Raji (cell line): ENCODE measurements around the gene TOPAZ1.

Experiments
- POLR2A ChIP-seq: IDR thresholded peaks from 2 replicates; pipeline ENCODE4 v1.6.1; 2011; ENCODE audit warnings: low read depth, low read length, control low read depth; ENCODE audit not compliant: insufficient read depth

TOPAZ1 gene

DNA sequence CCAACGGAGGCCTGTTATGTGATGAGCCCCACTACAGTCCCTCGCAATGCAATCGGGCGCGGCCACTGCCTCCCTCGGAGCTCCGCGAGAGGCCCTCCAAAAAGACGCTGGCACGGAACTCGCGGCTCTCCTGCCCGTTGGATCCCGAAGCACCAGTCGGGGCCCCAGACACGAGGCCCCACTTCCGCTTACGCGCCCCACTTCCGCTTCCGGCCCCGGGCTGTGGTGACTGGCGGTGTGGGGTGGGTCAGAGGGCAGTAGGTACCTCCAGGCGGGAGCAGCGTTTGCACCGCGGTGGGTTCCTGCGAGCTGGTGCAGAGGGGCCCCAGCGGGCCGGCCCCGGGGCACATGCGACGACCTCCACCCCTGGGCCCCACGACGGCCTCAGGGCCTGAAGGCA lies at the start of gene TOPAZ1:
Gene TOPAZ1, plus strand, starts transcription at position 181 of the 400 bp plus-strand sequence. Its CDS starts 168 bp downstream, at position 349.
- no peak for TF ChIP-seq POLR2A

DNA sequence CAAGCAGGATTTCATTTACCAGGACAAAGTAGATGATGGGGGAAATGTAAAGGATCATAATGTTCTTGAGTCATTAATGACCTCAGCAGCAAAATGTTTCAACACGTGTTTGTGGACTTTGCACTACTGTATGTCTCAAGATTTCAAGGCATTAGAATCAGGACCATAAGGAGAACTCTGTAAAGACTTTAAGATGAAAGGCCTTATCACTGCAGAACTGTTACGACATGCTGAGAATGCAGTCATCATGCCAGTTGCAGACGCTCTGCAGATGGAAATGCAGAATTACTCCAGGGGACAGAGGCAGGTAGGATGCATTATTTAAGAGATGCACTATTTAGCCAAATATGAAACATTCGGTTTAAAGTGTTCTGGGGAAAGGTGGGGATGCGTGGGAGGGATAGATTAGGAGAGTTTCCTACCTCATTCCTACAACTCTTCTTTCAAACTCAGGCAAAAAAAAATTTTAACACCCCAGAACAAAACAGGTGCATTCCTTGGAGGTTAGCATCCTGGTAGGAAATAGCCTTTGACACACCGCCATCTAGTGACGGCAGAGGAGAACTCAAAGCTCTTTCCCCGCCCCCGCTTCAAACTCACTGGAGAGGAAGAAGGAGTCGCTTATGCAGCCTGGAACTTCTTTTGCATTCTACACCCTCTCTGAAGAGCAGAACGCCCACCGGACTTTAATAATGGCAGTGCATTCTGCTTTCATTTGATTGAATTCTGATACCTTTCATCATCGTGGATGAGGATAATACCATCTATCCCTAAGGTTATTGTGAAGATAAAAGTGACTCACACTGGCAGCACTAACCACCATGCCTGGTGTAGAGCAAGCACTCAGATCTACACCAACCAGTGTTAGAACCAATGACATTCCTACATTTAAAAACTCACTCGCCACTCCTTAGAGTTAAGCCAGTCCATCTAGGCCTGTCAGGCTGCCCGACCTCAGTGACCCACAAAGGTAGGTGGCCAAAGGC lies 43.1 kb upstream of the TOPAZ1 start:
- no peak for TF ChIP-seq POLR2A

DNA sequence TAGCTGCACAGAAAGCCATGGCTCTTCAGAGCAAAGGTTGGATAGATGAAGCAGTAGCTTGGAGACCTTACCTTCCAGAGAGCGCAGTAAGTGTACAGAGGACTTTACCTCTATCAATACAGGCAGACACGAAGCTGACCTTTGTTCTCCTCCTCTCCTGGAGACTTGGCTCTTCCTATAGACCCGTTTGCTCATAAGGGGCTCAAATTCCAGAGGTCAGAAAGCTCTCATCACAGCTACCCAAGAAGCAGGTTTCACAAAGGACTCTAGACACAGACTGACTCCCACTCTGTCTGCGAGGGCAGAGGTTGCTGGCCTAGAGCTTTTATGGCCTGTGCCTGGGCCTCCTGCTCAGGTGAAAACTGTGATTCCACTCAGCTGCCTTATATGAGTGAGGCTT lies 35.4 kb upstream of the TOPAZ1 start:
- TF ChIP-seq POLR2A: no peak

DNA sequence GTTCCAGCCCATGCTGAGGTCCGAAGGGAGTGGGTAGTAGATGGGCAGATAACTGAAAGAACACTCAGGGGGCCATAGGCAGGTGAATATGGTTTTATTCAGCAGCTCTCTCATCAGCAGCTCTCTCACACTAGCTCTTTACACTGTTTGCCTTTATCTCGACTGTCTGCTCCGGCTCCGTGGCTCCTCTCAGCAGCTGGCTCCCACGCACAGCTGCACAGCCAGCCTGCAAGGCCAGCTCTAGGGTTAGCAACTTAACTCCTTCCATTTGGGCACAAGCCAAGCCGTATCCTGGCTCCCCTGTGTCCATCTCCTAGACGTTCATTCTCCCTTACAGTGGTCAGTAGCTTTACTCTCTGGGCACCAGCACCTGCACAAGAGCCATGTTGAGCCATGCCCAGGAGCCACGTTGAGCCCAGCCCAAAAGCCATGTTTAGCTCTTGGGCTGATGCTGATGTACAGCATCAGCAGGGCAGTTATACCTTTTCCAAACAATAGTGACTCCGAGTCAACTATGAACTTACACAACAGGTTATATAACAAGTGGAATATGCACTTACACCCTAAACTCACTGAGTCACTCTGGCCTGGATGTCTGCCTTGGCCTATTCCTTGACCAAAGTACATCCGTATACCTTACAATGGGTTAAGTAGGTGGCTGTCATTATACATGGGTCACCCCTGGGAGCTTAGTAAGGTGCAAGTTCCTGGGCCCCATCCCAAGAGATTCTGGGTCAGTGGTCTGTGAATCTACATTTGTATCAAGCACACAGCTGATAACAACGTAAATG lies 34.6 kb upstream of the TOPAZ1 start:
- TF ChIP-seq POLR2A: no peak

DNA sequence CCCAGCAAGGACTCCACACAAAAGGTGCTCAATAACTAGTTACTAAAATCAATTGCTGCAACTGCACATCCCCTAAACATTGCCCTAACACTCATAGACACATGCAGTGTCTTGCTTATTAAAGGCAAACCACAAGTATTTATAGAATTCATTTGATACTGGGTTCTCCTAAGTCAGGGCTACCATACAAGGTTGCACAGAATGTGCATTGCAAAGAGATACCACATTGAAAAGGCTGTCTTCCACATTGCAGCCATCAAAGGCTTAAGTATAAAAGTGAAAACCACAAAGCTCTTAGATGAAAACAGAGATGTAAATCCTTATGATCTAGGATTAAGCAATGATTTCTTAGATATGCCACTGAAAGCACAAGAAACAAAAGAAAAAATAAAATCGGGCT lies 33.6 kb upstream of the TOPAZ1 start:
- TF ChIP-seq POLR2A: no peak

DNA sequence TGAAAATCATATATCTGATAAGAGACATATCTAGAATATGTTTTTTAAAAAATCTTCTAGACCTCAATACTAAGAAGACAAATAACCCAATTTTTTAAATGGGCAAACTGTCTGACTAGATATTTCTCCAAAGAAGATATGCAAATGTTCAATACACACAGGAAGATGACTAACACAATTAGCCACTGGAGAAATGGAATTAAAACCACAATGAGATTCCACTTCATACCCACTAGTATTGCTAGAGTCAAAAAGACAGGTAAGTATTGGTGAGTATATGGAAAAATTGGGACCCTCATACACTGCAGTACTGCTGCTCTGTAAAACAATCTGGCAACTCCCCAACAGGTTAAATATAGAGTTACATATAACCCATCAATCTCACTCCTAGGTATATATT lies 33.1 kb upstream of the TOPAZ1 start:
- TF ChIP-seq POLR2A: no peak

DNA sequence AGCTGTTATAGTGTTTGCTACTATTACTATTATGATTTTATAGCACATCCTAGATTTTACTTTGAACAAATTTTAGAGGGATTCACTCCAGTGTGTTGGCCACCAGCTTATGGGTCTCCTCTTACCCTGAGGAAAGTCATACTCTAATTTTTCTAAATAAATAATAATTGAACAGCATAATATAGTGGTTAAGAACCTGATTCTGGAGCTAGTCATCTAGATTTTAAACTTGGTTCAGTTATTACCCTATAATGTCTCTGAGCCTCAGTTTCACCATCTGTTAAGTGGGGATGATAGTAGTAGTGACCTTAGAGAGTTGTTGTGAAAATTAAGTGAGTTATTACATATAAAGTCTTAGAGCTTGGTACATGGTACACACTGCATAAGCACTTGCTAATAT lies 30.7 kb upstream of the TOPAZ1 start:
- TF ChIP-seq POLR2A: no peak

DNA sequence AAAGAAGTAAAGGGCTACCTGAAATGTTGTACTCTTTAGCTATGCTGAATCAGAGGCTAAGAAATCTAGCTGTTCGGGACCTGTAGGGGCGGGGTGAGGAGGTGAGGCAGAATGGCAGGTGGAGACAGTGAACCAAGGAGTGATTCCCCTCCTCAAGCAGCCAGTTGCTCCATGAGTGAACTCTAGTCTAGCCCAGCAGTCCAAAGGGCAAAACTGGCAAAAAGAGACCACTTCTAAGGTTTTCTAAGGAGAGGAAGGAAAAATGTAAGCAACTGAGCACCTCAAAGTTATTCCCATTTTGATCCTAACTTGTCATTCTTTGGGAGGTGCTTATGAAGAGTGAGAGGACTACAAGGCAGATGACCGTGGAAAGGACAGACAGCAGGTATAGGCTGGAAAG lies 19.3 kb upstream of the TOPAZ1 start:
- no peak for TF ChIP-seq POLR2A

DNA sequence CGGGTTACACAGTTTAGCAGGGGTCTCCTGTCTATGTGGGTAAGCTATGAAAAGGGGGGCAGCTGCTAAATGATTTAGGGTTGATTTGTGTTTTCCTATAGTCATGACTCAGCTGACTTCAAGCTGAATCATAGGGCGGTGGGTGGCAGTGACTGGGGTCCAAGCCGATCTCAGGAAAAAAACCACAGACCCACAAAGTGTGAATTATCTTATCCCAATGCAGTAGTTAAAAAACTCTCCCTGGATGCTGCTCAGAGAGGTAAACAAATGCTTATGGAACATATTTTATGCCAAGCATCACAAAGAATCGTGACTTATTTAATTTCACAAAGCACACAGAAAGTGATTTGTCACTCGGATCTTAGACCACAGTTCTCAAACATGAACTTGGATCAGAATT lies 18.4 kb upstream of the TOPAZ1 start:
- TF ChIP-seq POLR2A: no peak

DNA sequence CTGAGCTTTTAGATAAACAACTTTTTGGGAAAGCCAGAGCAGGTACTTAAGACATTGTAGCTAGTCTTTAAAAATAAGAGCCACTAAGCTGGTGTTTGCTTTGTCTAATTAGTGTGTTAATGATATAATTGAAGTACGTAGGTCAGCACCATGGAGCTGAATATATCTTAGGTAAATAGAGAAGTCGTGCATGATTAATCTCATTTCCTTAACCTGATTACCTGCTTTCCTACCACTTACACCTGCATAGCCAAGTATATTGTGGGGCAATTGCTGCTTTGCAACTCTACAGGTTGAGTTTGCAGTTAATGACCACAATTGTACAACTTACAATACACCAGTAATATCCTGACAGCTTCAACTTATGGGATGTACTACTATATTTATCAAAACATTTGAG lies 17.6 kb upstream of the TOPAZ1 start:
- TF ChIP-seq POLR2A: no peak

DNA sequence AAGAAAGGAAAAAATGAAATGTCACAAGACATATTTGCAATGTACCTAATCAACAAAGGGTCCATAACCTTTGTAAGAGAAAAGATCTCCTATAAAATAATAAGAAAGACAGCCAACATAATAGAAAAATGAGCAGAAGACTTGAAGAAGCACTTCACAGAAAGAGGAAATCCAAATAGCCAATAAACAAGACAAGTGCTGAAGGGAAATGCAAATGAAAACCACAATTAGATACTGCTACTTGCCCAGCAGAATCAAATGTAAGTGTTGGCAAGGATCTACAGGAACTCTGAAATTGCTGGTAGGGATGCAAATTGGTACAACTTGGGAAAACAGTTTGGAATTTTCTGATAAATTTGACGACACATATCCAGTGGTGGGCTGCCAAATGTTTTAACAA lies 15.1 kb upstream of the TOPAZ1 start:
- TF ChIP-seq POLR2A: no peak

DNA sequence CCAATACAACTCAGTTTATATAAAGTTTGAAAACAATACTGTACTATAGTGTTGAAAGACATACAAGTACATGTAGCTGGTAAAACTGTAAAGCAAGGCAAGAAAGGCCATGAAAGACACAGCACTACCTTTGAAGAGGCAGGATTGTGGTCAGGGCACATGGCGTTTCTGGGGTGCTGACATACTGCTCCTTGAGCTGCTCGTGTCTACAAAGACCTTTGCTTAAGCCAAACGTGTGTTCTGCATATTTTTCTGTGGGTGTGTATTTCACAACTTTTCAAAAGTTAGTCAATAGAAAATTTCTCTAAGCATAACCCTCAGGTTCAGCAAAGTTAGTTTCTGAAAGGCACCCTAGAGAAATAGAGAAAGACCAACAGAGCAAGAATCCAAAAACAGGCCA lies 14.1 kb upstream of the TOPAZ1 start:
- TF ChIP-seq POLR2A: no peak

DNA sequence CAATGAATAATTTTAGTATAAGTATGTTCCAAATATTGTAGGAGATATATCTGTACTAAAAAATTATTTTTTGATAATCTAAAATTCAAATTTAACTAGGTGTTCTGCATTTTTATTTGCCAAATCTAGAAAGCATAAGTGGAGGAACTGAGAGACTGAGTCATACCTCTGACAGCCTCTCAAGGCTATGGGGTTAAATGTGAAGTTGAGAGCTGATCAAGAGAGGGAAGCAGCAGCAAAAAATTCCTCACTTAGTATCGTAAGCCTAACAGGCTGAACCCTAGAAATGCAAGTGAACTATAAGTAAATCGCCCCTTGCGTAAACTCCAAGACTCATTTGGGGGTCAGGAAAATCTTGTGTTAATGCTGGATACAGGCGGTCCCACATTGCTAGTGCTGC lies 12.8 kb upstream of the TOPAZ1 start:
- TF ChIP-seq POLR2A: no peak

DNA sequence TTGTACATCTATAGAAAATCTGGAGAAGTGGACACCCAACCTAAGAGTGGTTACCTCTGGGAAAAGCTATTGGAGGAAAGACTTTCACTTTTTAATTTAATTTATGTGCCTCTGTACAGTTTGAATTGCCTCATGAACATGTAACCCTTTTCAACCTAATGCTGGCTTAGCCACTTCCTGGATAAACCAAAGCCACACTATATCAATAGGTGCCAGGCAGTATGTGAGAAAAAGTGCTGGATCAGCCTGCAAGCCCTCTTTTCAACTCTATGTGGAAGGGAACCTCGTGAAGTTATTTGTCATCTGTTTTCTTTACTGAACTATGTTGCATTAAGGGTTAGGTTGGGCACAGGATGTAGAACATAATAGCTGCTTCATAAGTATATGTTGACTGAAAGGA lies 9.3 kb upstream of the TOPAZ1 start:
- TF ChIP-seq POLR2A: no peak

DNA sequence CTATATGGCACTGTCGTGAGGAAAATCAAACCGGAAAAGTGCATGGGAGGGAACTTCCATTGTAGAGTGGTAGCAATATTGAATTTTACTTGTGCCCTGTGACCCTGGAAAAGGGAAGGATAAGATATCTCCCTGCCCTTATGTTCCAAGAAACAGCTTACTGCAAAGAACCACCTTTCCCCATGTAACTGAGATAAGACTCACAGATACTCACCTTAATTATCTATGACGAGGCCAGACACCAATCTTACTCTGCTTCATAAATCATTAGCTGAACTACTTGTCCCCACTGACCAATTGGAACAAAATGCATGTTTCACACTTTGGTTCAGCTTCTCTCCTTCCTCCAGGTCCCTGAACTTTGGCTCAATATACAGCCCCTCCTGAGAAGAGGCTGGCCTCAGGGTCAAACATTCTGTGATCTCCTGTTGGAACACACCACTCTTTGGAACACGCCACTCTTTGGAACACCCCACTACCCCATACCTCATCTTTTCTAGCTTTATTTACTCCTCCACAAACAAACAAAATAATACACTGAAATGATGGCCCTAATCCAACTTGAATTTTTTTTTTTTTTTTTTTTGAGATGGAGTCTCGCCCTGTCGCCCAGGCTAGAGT lies 6.9 kb upstream of the TOPAZ1 start:
- no peak for TF ChIP-seq POLR2A
